ENCODE measurements around the gene ZNF121.
"Not testable (repeated sequence)": the region's sequence is repeated elsewhere in the genome, so short reads cannot be mapped to it uniquely, and the experiment has no call there.

The ZNF121 gene

GRCh38 chr19:9584073-9584833 is at the start of gene ZNF121:
TSS of gene ZNF121 (minus strand) at chr19:9584504. CDS start at chr19:9568097, 16,407 bp downstream.
- DNase-seq: peak; percentile 79 to 83

DNA sequence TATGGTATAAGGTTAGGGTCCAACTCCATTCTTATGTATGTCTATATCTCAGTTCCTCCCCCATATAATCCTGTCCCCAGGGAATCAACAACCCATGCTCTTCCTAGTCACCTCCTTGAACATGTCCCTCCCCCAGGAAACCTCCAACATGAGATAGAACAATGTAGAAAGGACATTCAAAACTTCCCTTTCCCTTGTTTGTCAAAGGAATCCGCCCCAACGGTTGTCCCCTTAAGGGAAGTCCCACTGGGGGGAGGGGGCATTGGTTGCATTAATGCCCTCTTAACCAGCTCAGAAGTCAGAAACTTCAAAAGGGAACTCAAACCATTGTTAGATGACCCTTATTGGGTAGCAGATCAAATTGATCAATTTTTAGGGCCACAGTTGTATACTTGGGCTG is 43.6 kb upstream of the ZNF121 start:
- no peak for DNase-seq

- no peak for DNase-seq
Observed at GRCh38 chr19:9622531-9622930, 38.2 kb upstream of the ZNF121 start.

GRCh38 chr19:9621156-9622037 is 37.1 kb upstream of the ZNF121 start, which contains the start of gene ZNF561:
TSS of gene ZNF561 (minus strand) at chr19:9621232. CDS start at chr19:9619456, 1,776 bp downstream.
- peak; percentile 81 to 83 for DNase-seq

GRCh38 chr19:9620842-9621155 is 36.5 kb upstream of the ZNF121 start:
- no peak for DNase-seq

- no peak for DNase-seq
Observed at GRCh38 chr19:9615844-9616243, 31.5 kb upstream of the ZNF121 start.

GRCh38 chr19:9610484-9611113 is 26.3 kb upstream of the ZNF121 start:
- no peak for DNase-seq

- DNase-seq: no peak
Observed at GRCh38 chr19:9608912-9609311, 24.6 kb upstream of the ZNF121 start.

GRCh38 chr19:9597027-9597426 is 12.7 kb upstream of the ZNF121 start:
- no peak for DNase-seq

DNA sequence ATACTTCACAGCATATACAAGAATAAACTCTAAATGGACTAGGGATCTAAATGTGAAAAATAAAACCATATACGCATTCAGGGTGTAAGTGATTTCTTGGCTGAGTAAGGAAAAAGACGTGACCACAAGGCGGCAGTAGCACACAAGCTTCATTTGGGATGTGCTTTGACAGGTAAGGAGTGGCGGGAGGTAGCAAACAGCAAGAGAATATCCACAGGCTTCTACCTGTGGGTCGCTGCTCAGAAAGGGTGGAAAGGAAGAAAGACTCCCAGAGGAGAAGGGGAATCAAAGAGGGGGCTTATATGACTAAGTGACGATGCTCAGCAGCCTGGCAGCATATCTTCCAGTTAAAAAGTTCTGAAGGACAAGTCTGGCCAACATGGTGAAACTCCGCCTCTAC is 2.5 kb upstream of the ZNF121 start:
- DNase-seq: peak; percentile 70 to 73

DNA sequence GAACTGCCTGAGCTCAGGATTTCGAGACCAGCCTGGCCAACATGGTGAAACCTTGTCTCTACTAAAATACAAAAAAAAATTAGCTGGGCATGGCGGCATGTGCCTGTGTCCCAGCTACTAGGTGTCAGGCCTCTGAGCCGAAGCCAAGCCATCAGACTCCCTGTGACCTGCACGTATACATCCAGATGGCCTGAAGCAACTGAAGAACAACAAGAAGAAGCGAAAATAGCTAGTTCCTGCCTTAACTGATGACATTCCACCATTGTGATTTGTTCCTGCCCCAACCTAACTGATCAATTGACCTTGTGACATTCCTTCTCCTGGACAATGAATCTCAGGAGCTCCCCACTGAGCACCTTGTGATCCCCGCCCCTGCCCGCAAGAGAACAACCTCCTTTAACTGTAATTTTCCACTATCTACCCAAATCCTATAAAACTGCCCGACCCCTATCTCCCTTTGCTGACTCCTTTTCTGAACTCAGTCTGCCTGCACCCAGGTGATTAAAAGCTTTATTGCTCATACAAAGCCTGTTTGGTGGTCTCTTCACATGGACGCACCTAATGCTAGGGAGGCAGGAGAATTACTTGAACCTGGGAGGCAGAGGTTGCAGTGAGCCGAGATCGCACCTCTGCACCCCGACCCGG is 2.1 kb downstream of the ZNF121 start:
- not testable (repeated sequence) for DNase-seq

DNA sequence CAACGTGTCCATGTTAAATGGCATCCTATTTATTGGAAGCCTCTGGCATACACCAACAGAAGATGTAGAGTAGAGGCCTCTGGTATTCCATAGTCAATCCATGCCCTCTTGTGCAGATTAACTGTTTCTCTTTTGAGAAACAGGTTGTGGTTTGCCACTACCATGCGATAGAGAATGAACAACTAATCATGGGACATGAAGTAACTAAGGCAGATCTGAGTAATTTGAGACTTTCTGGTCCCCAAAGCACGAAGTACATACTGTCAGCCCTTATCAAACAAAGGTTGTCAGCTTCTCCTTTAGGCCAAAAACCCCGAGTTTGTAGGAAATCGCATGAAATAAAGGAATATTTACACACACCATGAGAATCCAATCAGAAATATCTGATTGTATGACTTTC is 3.6 kb downstream of the ZNF121 start:
- DNase-seq: no peak

DNA sequence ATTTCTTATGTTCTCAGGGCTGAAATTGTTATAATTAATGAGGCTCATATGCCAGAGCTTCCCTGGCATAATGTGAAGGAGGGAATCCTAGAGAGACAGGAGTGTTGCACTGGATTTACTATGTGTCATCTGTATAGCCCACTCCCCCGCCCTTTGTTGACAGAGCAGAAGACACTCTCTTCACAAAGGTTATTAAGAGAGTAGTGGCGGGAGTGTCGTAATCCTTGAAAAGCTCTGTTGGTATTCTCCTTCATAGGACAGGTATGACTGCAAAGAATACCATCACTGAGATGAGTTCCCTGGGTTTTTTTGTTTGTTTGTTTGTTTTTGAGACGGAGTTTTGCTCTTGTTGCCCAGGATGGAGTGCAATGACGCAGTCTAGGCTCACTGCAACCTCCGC is 14.0 kb downstream of the ZNF121 start:
- DNase-seq: no peak

- no peak for DNase-seq
Observed at GRCh38 chr19:9566729-9567128, 17.6 kb downstream of the ZNF121 start.

GRCh38 chr19:9565900-9566705 is 18.2 kb downstream of the ZNF121 start:
- no peak for DNase-seq

DNA sequence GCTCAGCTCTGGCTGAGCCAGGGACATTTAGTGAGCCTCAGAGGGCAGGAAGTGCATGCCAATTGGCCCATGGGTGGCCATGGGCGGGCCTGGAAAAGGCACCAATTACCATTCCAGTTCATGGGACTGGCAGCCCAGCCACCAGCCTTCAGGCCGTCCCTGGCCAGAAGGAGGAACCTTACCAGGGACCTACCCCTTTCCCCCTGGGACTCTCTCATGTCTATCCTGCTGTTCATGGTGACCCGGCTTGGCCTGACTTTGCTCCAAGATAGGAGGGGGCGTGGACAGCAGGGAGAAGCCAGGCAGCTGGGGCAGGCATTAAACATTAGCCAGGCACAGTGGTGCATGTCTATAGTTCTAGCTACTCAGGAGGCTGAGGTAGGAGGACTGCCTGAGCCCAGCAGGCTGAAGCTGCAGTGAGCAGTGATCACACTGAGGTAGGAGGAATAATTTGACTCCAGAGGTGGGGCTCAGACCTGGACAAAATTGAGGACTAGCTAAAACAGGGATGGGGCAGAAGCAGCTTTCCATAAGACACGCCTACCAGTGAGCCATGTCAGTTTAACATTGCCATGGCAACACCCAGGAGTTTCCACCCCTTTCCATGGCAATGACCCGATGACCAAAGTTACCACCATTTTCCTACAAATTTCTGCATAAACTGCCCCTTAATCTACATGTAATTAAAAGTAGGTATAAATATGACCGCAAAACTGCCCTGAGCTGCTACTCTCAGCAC is 31.6 kb downstream of the ZNF121 start:
- no peak for DNase-seq

DNA sequence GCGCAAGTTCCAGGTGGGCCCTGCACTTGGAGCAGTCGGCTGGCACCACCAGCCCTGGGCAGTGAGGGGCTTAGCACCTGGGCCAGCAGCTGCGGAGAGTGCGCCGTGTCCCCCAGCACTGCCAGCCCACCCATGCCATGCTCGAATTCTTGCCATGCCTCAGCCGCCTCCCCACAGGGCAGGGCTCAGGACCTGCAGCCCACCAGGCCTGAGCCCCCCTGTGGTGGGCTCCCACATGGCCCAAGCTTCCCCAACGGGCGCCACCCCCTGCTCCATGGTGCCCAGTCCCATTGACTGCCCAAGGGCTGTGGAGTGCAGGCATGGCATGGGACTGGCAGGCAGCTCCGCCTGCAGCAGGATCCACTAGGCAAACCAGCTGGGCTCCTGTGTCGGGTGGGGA is 36.4 kb downstream of the ZNF121 start:
- DNase-seq: no peak

DNA sequence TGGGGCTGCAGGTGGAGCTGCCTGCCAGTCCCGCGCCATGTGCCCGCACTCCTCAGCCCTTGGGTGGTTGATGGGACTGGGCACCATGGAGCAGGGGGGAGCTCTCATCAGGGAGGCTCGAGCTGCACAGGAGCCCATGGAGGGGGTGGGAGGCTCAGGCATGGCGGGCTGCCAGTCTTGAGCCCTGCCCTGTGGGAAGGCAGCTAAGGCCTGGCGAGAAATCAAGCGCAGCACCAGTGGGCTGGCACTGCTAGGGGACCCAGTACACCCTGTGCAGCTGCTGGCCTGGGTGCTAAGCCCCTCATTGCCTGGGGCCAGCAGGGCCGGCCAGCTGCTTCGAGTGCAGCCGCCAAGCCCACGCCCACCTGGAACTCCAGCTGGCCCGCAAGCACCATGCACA is 43.0 kb downstream of the ZNF121 start:
- DNase-seq: not testable (repeated sequence)

- DNase-seq: not testable (repeated sequence)
Observed at GRCh38 chr19:9539921-9540320, 44.4 kb downstream of the ZNF121 start.

GRCh38 chr19:9539201-9539600 is 45.1 kb downstream of the ZNF121 start:
- not testable (repeated sequence) for DNase-seq
